H1 (cell line): Measurements from ENCODE around the gene MORN4. TPM values are rescaled to one million over a fixed set of nuclear protein-coding genes. Genes with fewer than 3 reads are reported as not detected.

ENCODE experiments used
- CTCF ChIA-PET: fragments of 300-600 bp; sonication (Branson Sonifier 250); formaldehyde crosslinking; loops from one replicate; lab custom pipeline; 2021; ENCODE audit not compliant: partially characterized antibody; lab: Charles Lee
- POLR2A ChIA-PET: fragments of 300-600 bp; sonication (Branson Sonifier 250); formaldehyde crosslinking; loops from one replicate; lab custom pipeline; 2021; ENCODE audit warnings: inconsistent platforms; ENCODE audit not compliant: partially characterized antibody; lab: Charles Lee
- DNase-seq, 2 experiments: peaks; one replicate each; pipeline versions ENCODE4 v3.0.0 to v3.0.0-alpha.2; 2010 to 2022; ENCODE audit warnings: low spot score in 2 of 2, low read depth in 1 of 2, mixed read lengths in 1 of 2
- FAIRE-seq: peaks from 2 replicates; lab custom pipeline; 2011; peaks lifted over from hg19 to GRCh38; lab: Jason Lieb, UNC
- H2AFZ ChIP-seq: 2 replicates; pipeline ENCODE4 v1.8.1; 2012; ENCODE audit warnings: low read length, inconsistent platforms
- H2AK5ac ChIP-seq: 2 replicates; pipeline ENCODE4 v1.6.1; 2013; ENCODE audit warnings: low read depth, low read length
- H2BK120ac ChIP-seq: replicated peaks from 2 replicates; pipeline ENCODE3; 2013; ENCODE audit warnings: low read depth, low read length, inconsistent platforms
- H2BK12ac ChIP-seq: 2 replicates; pipeline ENCODE4 v1.6.1; 2013; ENCODE audit warnings: low read depth, low read length
- H2BK15ac ChIP-seq: 2 replicates; pipeline ENCODE4 v1.6.1; 2013; ENCODE audit warnings: low read length
- H2BK20ac ChIP-seq: 2 replicates; pipeline ENCODE4 v1.6.1; 2013; ENCODE audit warnings: low read length
- H2BK5ac ChIP-seq: 2 replicates; pipeline ENCODE4 v1.6.1; 2013; ENCODE audit warnings: low read depth, low read length
- H3K14ac ChIP-seq: 2 replicates; pipeline ENCODE4 v1.6.1; 2013; ENCODE audit warnings: inconsistent platforms; ENCODE audit not compliant: insufficient read length
- H3K18ac ChIP-seq: 2 replicates; pipeline ENCODE4 v1.6.1; 2013; ENCODE audit warnings: low read length; ENCODE audit errors: extremely low read depth
- H3K23ac ChIP-seq: 2 replicates; pipeline ENCODE4 v1.6.1; 2013; ENCODE audit warnings: inconsistent platforms; ENCODE audit not compliant: insufficient read length
- H3K23me2 ChIP-seq: 2 replicates; pipeline ENCODE4 v1.6.1; 2013; ENCODE audit warnings: low read depth, low read length
- H3K27ac ChIP-seq: 2 replicates; pipeline ENCODE4 v1.6.1; 2011; ENCODE audit warnings: low read depth, low read length, inconsistent platforms
- H3K27me3 ChIP-seq, 4 experiments: replicated peaks in 1 of 4; 1 replicate in 1 of 4; 2 replicates in 3 of 4; pipeline versions ENCODE4 v1.6.1 to v1.8.1; 2011 to 2013; ENCODE audit warnings: low read length in 3 of 4, mild to moderate bottlenecking in 3 of 4, inconsistent platforms in 2 of 4, mixed read lengths in 2 of 4, moderate library complexity in 1 of 4; ENCODE audit not compliant: control insufficient read depth in 3 of 4, insufficient read depth in 3 of 4; ENCODE audit errors: extremely low read depth in 1 of 4
- H3K36me3 ChIP-seq, 4 experiments: 2 replicates each; pipeline versions ENCODE4 v1.6.1 to v1.8.1; 2011 to 2013; ENCODE audit warnings: mild to moderate bottlenecking in 4 of 4, low read length in 3 of 4, moderate library complexity in 2 of 4, control low read depth in 1 of 4, inconsistent platforms in 1 of 4; ENCODE audit not compliant: insufficient read depth in 4 of 4, control insufficient read depth in 2 of 4
- H3K4ac ChIP-seq: replicated peaks from 2 replicates; pipeline ENCODE3; 2013; ENCODE audit warnings: low read length, low read depth, mixed read lengths, inconsistent platforms; ENCODE audit not compliant: insufficient read length
- H3K4me1 ChIP-seq, 4 experiments: replicated peaks in 1 of 4; 1 replicate in 1 of 4; 2 replicates in 3 of 4; pipeline versions ENCODE4 v1.6.1 to v1.8.1; 2011 to 2013; ENCODE audit warnings: low read length in 3 of 4, inconsistent platforms in 2 of 4, mixed read lengths in 1 of 4; ENCODE audit not compliant: insufficient read depth in 4 of 4, control insufficient read depth in 3 of 4
- H3K4me2 ChIP-seq, 2 experiments: 2 replicates each; pipeline versions ENCODE4 v1.6.1 to v1.8.1; 2011 to 2013; ENCODE audit warnings: low read depth in 2 of 2, low read length in 2 of 2, control low read depth in 1 of 2, inconsistent platforms in 1 of 2, mild to moderate bottlenecking in 1 of 2; ENCODE audit not compliant: insufficient read depth in 1 of 2
- H3K4me3 ChIP-seq, 4 experiments: fragments of 200-600, 300-600 bp in 1 of 4; sonication (generic), shearing (Covaris generic), sonication (Bioruptor Twin) in 1 of 4; 2 replicates each; pipeline versions ENCODE4 v1.5.1 to v1.8.1; 2011 to 2016; ENCODE audit warnings: low read length in 4 of 4, low read depth in 3 of 4, control low read depth in 2 of 4, inconsistent platforms in 2 of 4, mild to moderate bottlenecking in 2 of 4, mixed read lengths in 1 of 4, moderate library complexity in 1 of 4; ENCODE audit not compliant: insufficient read depth in 2 of 4; ENCODE audit errors: extremely low read depth in 1 of 4
- H3K56ac ChIP-seq: replicated peaks from 2 replicates; pipeline ENCODE3; 2013; ENCODE audit warnings: low read depth, mild to moderate bottlenecking, mixed read lengths, low read length, inconsistent platforms; ENCODE audit not compliant: insufficient read length
- H3K79me1 ChIP-seq: 2 replicates; pipeline ENCODE4 v1.6.1; 2013; ENCODE audit warnings: low read depth, low read length, control low read depth
- H3K79me2 ChIP-seq, 2 experiments: 2 replicates each; pipeline versions ENCODE4 v1.6.1 to v1.8.1; 2012 to 2013; ENCODE audit warnings: low read length in 2 of 2, mild to moderate bottlenecking in 2 of 2, inconsistent platforms in 1 of 2; ENCODE audit not compliant: insufficient read depth in 2 of 2, control insufficient read depth in 1 of 2
- H3K9ac ChIP-seq, 4 experiments: replicated peaks in 1 of 4; 1 replicate in 1 of 4; 2 replicates in 3 of 4; pipeline versions ENCODE4 v1.6.1 to v1.8.1; 2011 to 2013; ENCODE audit warnings: low read depth in 3 of 4, low read length in 3 of 4, control low read depth in 2 of 4, mild to moderate bottlenecking in 2 of 4, moderate library complexity in 2 of 4, inconsistent platforms in 1 of 4; ENCODE audit errors: extremely low read depth in 1 of 4
- H3K9me3 ChIP-seq, 2 experiments: 2 replicates each; pipeline versions ENCODE4 v1.6.1 to v1.8.1; 2012 to 2013; ENCODE audit warnings: mild to moderate bottlenecking in 2 of 2, moderate library complexity in 2 of 2, control low read depth in 1 of 2, inconsistent platforms in 1 of 2, low read depth in 1 of 2, low read length in 1 of 2, mixed read lengths in 1 of 2; ENCODE audit not compliant: insufficient read depth in 2 of 2
- H4K20me1 ChIP-seq, 2 experiments: replicated peaks in 1 of 2; 2 replicates each; pipeline versions ENCODE3 to v1.8.1; 2011 to 2013; ENCODE audit warnings: inconsistent platforms in 2 of 2, low read length in 2 of 2, mild to moderate bottlenecking in 1 of 2; ENCODE audit not compliant: insufficient read depth in 2 of 2, control insufficient read depth in 1 of 2
- H4K5ac ChIP-seq: 2 replicates; pipeline ENCODE4 v1.6.1; 2013; ENCODE audit warnings: low read length, low read depth, mixed read lengths, inconsistent platforms; ENCODE audit not compliant: insufficient read length
- H4K8ac ChIP-seq: 2 replicates; pipeline ENCODE4 v1.8.0; 2013; ENCODE audit warnings: mild to moderate bottlenecking, moderate library complexity, low read length, inconsistent platforms; ENCODE audit not compliant: insufficient read depth; ENCODE audit errors: extremely low read depth
- H4K91ac ChIP-seq: replicated peaks from 2 replicates; pipeline ENCODE3; 2013; ENCODE audit warnings: low read length, mixed read lengths, inconsistent platforms; ENCODE audit not compliant: insufficient read length
- CEBPB ChIP-seq: IDR thresholded peaks from 2 replicates; pipeline ENCODE4 v1.6.1; 2012; ENCODE audit warnings: low read depth, low read length
- JUND ChIP-seq: IDR thresholded peaks from 2 replicates; pipeline ENCODE4 v1.6.1; 2011; ENCODE audit warnings: mild to moderate bottlenecking, improper control_type of control experiment, low read length
- NRF1 ChIP-seq: IDR thresholded peaks from 2 replicates; pipeline ENCODE4 v1.6.1; 2011; ENCODE audit warnings: mild to moderate bottlenecking, low read depth, low read length, improper control_type of control experiment
- PHF8 ChIP-seq: fragments of 200-600 bp; sonication (generic); conservative IDR thresholded peaks from 2 replicates; pipeline ENCODE4 v1.7.1; 2012; ENCODE audit warnings: low read depth, mild to moderate bottlenecking, inconsistent platforms, low read length, moderate library complexity
- SAP30 ChIP-seq: fragments of 300-600 bp; sonication (generic); IDR thresholded peaks from 2 replicates; pipeline ENCODE4 v1.7.1; 2012; ENCODE audit warnings: low read length, moderate library complexity, mild to moderate bottlenecking, inconsistent platforms; ENCODE audit not compliant: insufficient read depth, insufficient replicate concordance
- SIN3A ChIP-seq, 2 experiments: IDR thresholded peaks in 1 of 2; conservative IDR thresholded peaks in 1 of 2; 2 replicates each; pipeline ENCODE4 v1.6.1; 2011 to 2012; ENCODE audit warnings: low read length in 2 of 2, improper control_type of control experiment in 1 of 2, low read depth in 1 of 2, mild to moderate bottlenecking in 1 of 2
- WGBS, 2 experiments: shearing (Covaris generic) in 1 of 2; methylation state at CpG; one replicate each; pipeline versions ENCODE4 v1.1.6 to v1.1.7; 2013 to 2015; ENCODE audit warnings: low lambda C conversion rate in 2 of 2, mixed read lengths in 2 of 2, inconsistent platforms in 1 of 2, low coverage in 1 of 2, missing lambda C conversion rate in 1 of 2; ENCODE audit not compliant: insufficient replicate concordance in 2 of 2, insufficient coverage in 1 of 2, insufficient read length in 1 of 2; ENCODE audit errors: extremely low coverage in 1 of 2, missing lambda C conversion rate in 1 of 2; 5-methylcytosine and 5-hydroxymethylcytosine counted together
- polyA plus RNA-seq, 7 experiments: library from polyadenylated mRNA; depleted of rRNA in 3 of 7; stranded (reverse) in 5 of 7; unstranded in 2 of 7; fragments of >200 nt in 5 of 7; fragments of 200-250 nt in 2 of 7; gene quantifications; 1 replicate in 5 of 7; 2 replicates in 1 of 7; 4 replicates in 1 of 7; pipeline versions ENCODE4 v1.2.1 to v1.2.3, GENCODE V29; 2011 to 2013; ENCODE audit warnings: missing spikeins in 2 of 7, mixed read lengths in 2 of 7
- total RNA-seq: library from RNA; stranded (reverse); fragmentation: NEBNext Ultra II Directional; extraction: Animal tissue kit (Norgen Biotek cat#: 25700); gene quantifications from 2 replicates; pipeline ENCODE4 v1.2.1, GENCODE V29; 2021

Gene MORN4
- total and polyA plus RNA-seq, 2 of the 8 experiments (the other 6 are each of a cell fraction or from before 2014, with no cell fraction given), result 13.6 to 22.0 TPM

- H3K27me3 ChIP-seq, result no peaks in the 10 kb centered on the region
- FAIRE-seq, result no peak
- CTCF ChIA-PET, result interaction anchor here (0.8 to 8.5 kb wide), 10 partner anchors 8 to 352 kb away, joined by 3 to 127 read pairs (median 3); partner anchors contain the start of genes AVPI1, MARVELD1 and ZFYVE27
- H3K79me2 ChIP-seq, result 0 out of 4 replicates have a peak, but pooled peaks cover 0 to 4% of the 10 kb centered on the region in 2 experiments
- H3K14ac ChIP-seq, result no peak overlapping the region
- peaks cover 0 to 2% of the 10 kb centered on the region in 2 experiments for H4K20me1 ChIP-seq
- H4K91ac ChIP-seq, result no peak overlapping the region
- no peak overlapping the region for H2BK15ac ChIP-seq
- H2BK5ac ChIP-seq, result no peak overlapping the region
- no peak overlapping the region for H2BK120ac ChIP-seq
- H4K8ac ChIP-seq, result no peak overlapping the region
- no peak overlapping the region for H3K56ac ChIP-seq
- H3K36me3 ChIP-seq, result peaks cover 10 to 19% (median 15%) of the 10 kb centered on the region in 4 experiments
- H2BK12ac ChIP-seq, result no peak overlapping the region
- no peak overlapping the region for H2AFZ ChIP-seq
- no peaks in the 10 kb centered on the region for H3K9me3 ChIP-seq
- no peak overlapping the region for H2AK5ac ChIP-seq
- no peak overlapping the region for H3K27ac ChIP-seq
- DNase-seq, result no peak
- no peaks in the 10 kb centered on the region for H3K79me1 ChIP-seq
- H3K18ac ChIP-seq, result no peak overlapping the region
- 93% methylated on average over 16 of the region's 16 CpGs; no CpG with 5 or more reads in 1 of the 2 experiments for WGBS, 2 experiments
- no peak for TF ChIP-seq CEBPB
- no peak for TF ChIP-seq PHF8
- TF ChIP-seq NRF1, result no peak
- TF ChIP-seq SIN3A (conservative IDR thresholded peaks at IDR 0.05 in 1 of 2, IDR thresholded peaks at IDR 0.05 in 1 of 2; ENCODE audit: low read depth in 1 of 2, low read length in 2 of 2), result no peak
- TF ChIP-seq JUND, result no peak
- no peak for TF ChIP-seq SAP30
- peaks cover 0 to 7% (median 2%) of the 10 kb centered on the region in 4 experiments; a peak in 2 of 7 replicates for H3K4me1 ChIP-seq
- H3K23me2 ChIP-seq, result no peaks in the 10 kb centered on the region
- H3K4ac ChIP-seq, result no peak overlapping the region
- POLR2A ChIA-PET, result interaction anchor here (1.7 kb wide), 1 partner anchor 34 kb away, joined by 5 read pairs; the partner anchor contains the start of gene MARVELD1
- no peak overlapping the region for H3K9ac ChIP-seq
- no peak overlapping the region for H4K5ac ChIP-seq
- H3K4me3 ChIP-seq, result no peak overlapping the region
- no peak overlapping the region for H2BK20ac ChIP-seq
- no peak overlapping the region for H3K4me2 ChIP-seq
- H3K23ac ChIP-seq, result no peak overlapping the region
These were observed 46.3 kb upstream of the MORN4 start for GRCh38 chr10:97679594-97679993.
